Neural cell (in vitro differentiated cells): ENCODE results near the gene NTN3. TPM values are rescaled to one million over a fixed set of nuclear protein-coding genes. Genes with fewer than 3 reads are reported as not detected.

ENCODE experiments used
- H2AFZ ChIP-seq: fragments of 200-600, 300-800 bp; sonication (generic), shearing (Covaris generic); 2 replicates; pipeline ENCODE4 v1.6.0; 2014; ENCODE audit warnings: low read depth, mild to moderate bottlenecking, antibody characterized with exemption, low read length, moderate library complexity
- H3F3A ChIP-seq: fragments of 200-600 bp; shearing (Covaris generic); 2 replicates; pipeline ENCODE4 v1.6.1; 2016; ENCODE audit warnings: mild to moderate bottlenecking, moderate library complexity, mixed read lengths, antibody characterized with exemption, low read length; ENCODE audit not compliant: insufficient read depth, poor library complexity, severe bottlenecking
- H3K27ac ChIP-seq: fragments of 200-600, 300-800 bp; sonication (generic), shearing (Covaris generic); 2 replicates; pipeline ENCODE4 v1.5.1; 2014; ENCODE audit warnings: mild to moderate bottlenecking, low read length, moderate library complexity
- H3K27me3 ChIP-seq: fragments of 300-800, 200-600 bp; sonication (generic), shearing (Covaris generic); 2 replicates; pipeline ENCODE4 v1.6.0; 2014; ENCODE audit warnings: mild to moderate bottlenecking, low read depth, low read length, moderate library complexity; ENCODE audit not compliant: insufficient read depth
- H3K36me3 ChIP-seq: fragments of 300-800, 200-600 bp; sonication (generic), shearing (Covaris generic); 2 replicates; pipeline ENCODE4 v1.5.1; 2014; ENCODE audit warnings: mild to moderate bottlenecking, antibody characterized with exemption, low read length, moderate library complexity; ENCODE audit not compliant: insufficient read depth
- H3K4me2 ChIP-seq: fragments of 300-800, 200-600 bp; sonication (generic), shearing (Covaris generic); 2 replicates; pipeline ENCODE4 v1.6.0; 2014; ENCODE audit warnings: mild to moderate bottlenecking, low read length
- H3K4me3 ChIP-seq: fragments of 300-800, 200-600 bp; sonication (generic), shearing (Covaris generic); 2 replicates; pipeline ENCODE4 v1.5.1; 2014; ENCODE audit warnings: mild to moderate bottlenecking, low read length, moderate library complexity
- H3K79me2 ChIP-seq: fragments of 200-600 bp; shearing (Covaris generic); replicated peaks from 2 replicates; pipeline ENCODE4 v1.6.0; 2014; ENCODE audit warnings: mild to moderate bottlenecking, low read length, moderate library complexity; ENCODE audit not compliant: insufficient read depth
- H3K9ac ChIP-seq: fragments of 300-800, 200-600 bp; sonication (generic), shearing (Covaris generic); 2 replicates; pipeline ENCODE4 v1.6.1; 2016; ENCODE audit warnings: mild to moderate bottlenecking, low read length, mixed read lengths
- H3K9me2 ChIP-seq: fragments of 200-600 bp; shearing (Covaris generic); 2 replicates; pipeline ENCODE4 v1.6.1; 2016; ENCODE audit warnings: mild to moderate bottlenecking, low read length, mixed read lengths; ENCODE audit not compliant: insufficient read depth
- H3K9me3 ChIP-seq: fragments of 200-600, 300-800 bp; sonication (generic), shearing (Covaris generic); 2 replicates; pipeline ENCODE4 v1.6.1; 2016; ENCODE audit warnings: mild to moderate bottlenecking, mixed run types, low read length, moderate library complexity, mixed read lengths
- H4K20me1 ChIP-seq: fragments of 200-600 bp; shearing (Covaris generic); 2 replicates; pipeline ENCODE4 v1.6.1; 2016; ENCODE audit warnings: mild to moderate bottlenecking, mixed run types; ENCODE audit not compliant: insufficient read depth
- EP300 ChIP-seq: fragments of 450-650 bp; conservative IDR thresholded peaks from 2 replicates; pipeline ENCODE4 v1.6.1; 2014; ENCODE audit warnings: antibody characterized with exemption, mild to moderate bottlenecking, moderate library complexity; ENCODE audit not compliant: poor library complexity, severe bottlenecking
- EZH2 ChIP-seq: fragments of 200-600, 300-800 bp; shearing (Covaris generic), sonication (generic); IDR thresholded peaks from 2 replicates; pipeline ENCODE4 v1.6.1; 2014; ENCODE audit warnings: antibody characterized with exemption, low read length, borderline replicate concordance, mild to moderate bottlenecking; ENCODE audit not compliant: insufficient read depth, poor library complexity, severe bottlenecking
- MXI1 ChIP-seq: fragments of 450-650 bp; conservative IDR thresholded peaks from 2 replicates; pipeline ENCODE4 v1.6.1; 2014; ENCODE audit warnings: antibody characterized with exemption, mild to moderate bottlenecking; ENCODE audit not compliant: poor library complexity, severe bottlenecking
- POLR2AphosphoS5 ChIP-seq: IDR thresholded peaks from 2 replicates; pipeline ENCODE4 v1.6.1; 2012
- RAD21 ChIP-seq: fragments of 450-650 bp; conservative IDR thresholded peaks from 2 replicates; pipeline ENCODE4 v1.6.1; 2014; ENCODE audit warnings: antibody characterized with exemption, mild to moderate bottlenecking, moderate library complexity
- SMC3 ChIP-seq: fragments of 450-650 bp; conservative IDR thresholded peaks from 2 replicates; pipeline ENCODE4 v1.6.1; 2014; ENCODE audit warnings: antibody characterized with exemption, mild to moderate bottlenecking, moderate library complexity; ENCODE audit not compliant: poor library complexity
- TAF1 ChIP-seq: IDR thresholded peaks from 2 replicates; pipeline ENCODE4 v1.6.1; 2012; ENCODE audit warnings: low read depth
- polyA plus RNA-seq: library from polyadenylated mRNA; depleted of rRNA; stranded (reverse); fragments of >200 nt; gene quantifications from 2 replicates; pipeline ENCODE4 v1.2.3, GENCODE V29; 2014
- TF ChIP-seq, protein P1 (sequence below): IDR thresholded peaks from 2 replicates; pipeline ENCODE4 v1.6.1; 2012; ENCODE audit warnings: borderline replicate concordance
- TF ChIP-seq, protein P2 (sequence below): fragments of 450-650 bp; IDR thresholded peaks from 2 replicates; pipeline ENCODE4 v1.5.1; 2014; ENCODE audit warnings: antibody characterized with exemption, mild to moderate bottlenecking, moderate library complexity; ENCODE audit not compliant: poor library complexity, severe bottlenecking

NTN3 gene
- polyA plus RNA-seq, 1 donor from 2014 or later = 1.2 TPM

DNA sequence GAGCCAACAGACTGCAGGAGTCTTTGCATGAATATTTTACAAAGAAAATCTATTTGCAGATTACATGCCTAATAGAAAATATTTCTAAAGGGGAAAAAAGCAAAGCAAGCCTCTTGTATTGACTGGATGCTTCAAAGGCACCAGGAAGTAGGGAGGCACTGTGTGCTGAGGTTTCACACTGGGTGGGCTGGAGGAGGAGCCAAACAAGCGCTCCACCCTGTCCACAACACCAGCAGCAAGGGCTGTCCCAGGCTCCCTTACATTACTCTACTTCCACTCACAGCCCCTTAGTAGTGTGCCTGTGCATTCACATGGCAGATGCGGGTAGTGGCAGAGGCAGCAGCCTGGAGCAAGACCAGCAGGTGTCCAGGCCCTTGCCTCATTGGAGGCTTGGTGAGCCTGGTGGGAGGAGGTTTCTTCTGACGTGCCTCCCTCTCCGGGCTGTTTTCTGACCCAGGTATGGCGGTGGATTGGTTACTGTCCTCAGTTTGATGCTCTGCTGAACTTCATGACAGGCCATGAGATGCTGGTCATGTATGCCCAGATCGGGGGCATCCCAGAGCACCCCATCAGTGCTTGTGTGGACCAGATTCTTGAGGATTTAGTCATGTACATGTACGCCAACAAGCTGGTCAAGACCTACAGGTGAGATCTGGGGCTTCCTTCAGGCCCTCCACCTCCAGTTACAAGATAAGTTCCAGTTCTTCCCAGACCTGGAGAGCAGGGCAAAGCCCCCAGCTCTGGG, 48.8 kb upstream of the NTN3 start (continued):
- TF ChIP-seq, protein P1, sequence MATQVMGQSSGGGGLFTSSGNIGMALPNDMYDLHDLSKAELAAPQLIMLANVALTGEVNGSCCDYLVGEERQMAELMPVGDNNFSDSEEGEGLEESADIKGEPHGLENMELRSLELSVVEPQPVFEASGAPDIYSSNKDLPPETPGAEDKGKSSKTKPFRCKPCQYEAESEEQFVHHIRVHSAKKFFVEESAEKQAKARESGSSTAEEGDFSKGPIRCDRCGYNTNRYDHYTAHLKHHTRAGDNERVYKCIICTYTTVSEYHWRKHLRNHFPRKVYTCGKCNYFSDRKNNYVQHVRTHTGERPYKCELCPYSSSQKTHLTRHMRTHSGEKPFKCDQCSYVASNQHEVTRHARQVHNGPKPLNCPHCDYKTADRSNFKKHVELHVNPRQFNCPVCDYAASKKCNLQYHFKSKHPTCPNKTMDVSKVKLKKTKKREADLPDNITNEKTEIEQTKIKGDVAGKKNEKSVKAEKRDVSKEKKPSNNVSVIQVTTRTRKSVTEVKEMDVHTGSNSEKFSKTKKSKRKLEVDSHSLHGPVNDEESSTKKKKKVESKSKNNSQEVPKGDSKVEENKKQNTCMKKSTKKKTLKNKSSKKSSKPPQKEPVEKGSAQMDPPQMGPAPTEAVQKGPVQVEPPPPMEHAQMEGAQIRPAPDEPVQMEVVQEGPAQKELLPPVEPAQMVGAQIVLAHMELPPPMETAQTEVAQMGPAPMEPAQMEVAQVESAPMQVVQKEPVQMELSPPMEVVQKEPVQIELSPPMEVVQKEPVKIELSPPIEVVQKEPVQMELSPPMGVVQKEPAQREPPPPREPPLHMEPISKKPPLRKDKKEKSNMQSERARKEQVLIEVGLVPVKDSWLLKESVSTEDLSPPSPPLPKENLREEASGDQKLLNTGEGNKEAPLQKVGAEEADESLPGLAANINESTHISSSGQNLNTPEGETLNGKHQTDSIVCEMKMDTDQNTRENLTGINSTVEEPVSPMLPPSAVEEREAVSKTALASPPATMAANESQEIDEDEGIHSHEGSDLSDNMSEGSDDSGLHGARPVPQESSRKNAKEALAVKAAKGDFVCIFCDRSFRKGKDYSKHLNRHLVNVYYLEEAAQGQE = no peak

DNA sequence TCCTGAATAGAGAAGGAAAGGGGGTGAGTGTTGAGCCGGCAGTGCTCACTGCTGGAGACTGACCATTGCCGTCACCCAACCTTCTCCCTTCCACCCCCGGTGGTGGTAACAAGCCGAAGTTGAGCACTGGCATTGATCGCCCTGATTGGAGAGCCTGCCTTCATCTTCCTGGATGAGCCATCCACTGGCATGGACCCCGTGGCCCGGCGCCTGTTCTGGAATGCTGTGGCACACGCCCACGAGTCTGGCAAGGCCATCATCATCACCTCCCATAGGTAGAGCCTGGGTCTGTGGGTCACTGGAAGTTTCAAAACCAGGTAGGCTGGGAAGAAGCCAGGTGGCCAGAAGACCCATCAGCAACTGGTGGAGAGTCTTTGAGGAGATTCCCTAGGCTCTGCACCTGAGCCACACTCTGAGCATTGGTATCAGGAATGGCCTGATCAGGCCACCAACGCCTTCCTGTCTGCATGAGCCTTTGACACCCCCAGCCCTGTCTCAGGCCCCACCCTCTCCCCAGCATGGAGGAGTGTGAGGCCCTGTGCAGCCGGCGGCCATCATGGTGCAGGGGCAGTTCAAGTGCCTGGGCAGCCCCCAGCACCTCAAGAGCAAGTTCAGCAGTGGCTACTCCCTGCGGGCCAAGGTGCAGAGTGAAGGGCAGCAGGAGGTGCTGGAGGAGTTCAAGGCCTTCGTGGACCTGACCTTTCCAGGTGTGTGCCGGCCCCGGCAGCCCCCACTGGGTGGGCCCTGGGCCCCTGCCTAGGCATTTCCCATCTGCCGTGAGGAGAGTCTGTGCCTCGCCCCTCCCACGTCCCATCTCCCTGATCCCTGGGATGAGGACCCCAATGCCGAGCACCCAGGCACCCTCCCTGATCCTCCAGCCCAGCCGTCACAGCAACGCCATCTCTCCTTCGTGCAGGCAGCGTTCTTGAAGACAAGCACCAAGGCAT, 46.8 kb upstream of the NTN3 start:
- no peak overlapping the region for H3K4me3 ChIP-seq
- no peak overlapping the region for H3K9ac ChIP-seq
- no peak overlapping the region for H2AFZ ChIP-seq
- no peak for TF ChIP-seq MXI1
- no peak for TF ChIP-seq POLR2AphosphoS5
- TF ChIP-seq, protein P2, sequence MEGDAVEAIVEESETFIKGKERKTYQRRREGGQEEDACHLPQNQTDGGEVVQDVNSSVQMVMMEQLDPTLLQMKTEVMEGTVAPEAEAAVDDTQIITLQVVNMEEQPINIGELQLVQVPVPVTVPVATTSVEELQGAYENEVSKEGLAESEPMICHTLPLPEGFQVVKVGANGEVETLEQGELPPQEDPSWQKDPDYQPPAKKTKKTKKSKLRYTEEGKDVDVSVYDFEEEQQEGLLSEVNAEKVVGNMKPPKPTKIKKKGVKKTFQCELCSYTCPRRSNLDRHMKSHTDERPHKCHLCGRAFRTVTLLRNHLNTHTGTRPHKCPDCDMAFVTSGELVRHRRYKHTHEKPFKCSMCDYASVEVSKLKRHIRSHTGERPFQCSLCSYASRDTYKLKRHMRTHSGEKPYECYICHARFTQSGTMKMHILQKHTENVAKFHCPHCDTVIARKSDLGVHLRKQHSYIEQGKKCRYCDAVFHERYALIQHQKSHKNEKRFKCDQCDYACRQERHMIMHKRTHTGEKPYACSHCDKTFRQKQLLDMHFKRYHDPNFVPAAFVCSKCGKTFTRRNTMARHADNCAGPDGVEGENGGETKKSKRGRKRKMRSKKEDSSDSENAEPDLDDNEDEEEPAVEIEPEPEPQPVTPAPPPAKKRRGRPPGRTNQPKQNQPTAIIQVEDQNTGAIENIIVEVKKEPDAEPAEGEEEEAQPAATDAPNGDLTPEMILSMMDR = no peak
- no peak for TF ChIP-seq EZH2
- TF ChIP-seq TAF1 = no peak
- TF ChIP-seq RAD21 = no peak
- no peak for TF ChIP-seq EP300
- no peak for TF ChIP-seq SMC3
- TF ChIP-seq, protein P1 = no peak
- no peaks in the 10 kb centered on the region for H3K36me3 ChIP-seq
- H3K79me2 ChIP-seq = no peaks in the 10 kb centered on the region
- no peaks in the 10 kb centered on the region for H4K20me1 ChIP-seq
- no peak overlapping the region for H3K4me2 ChIP-seq
- H3K27me3 ChIP-seq = no peaks in the 10 kb centered on the region
- no peaks in the 10 kb centered on the region for H3K9me3 ChIP-seq
- H3K9me2 ChIP-seq = no peaks in the 10 kb centered on the region
- H3K27ac ChIP-seq = no peak overlapping the region
- H3F3A ChIP-seq = no peaks in the 10 kb centered on the region
